ENCODE data around the gene MYOD1. TPM values are rescaled to one million over a fixed set of nuclear protein-coding genes. Genes with fewer than 3 reads are reported as not detected.

Gene MYOD1
- total RNA-seq, 1 experiment from 2014 or later, result not detected

GRCh38 chr11:17719938-17720795 lies 796 bp downstream of the MYOD1 start:
- POLR2A ChIA-PET, result no interaction called here
- intact Hi-C loops (cut with micrococcal nuclease), result no loop called here
- Mint-ChIP-seq H3K36me3 (ENCODE audit: insufficient read depth, unreplicated experiment) (no peaks in the 10 kb centered on the region), H3K27ac (ENCODE audit: low read depth, unreplicated experiment) (no peak overlapping the region), H3K9me3 (ENCODE audit: unreplicated experiment) (no peaks in the 10 kb centered on the region), H3K4me3 (ENCODE audit: unreplicated experiment) (no peak overlapping the region), H3K27me3 (ENCODE audit: insufficient read depth, unreplicated experiment) (peaks cover 27% of the 10 kb centered on the region), H3K4me1 (ENCODE audit: insufficient read depth, unreplicated experiment) (no peaks in the 10 kb centered on the region)
- BruUV-seq (replicated peaks), result no TSS peak
- CTCF ChIA-PET, result interaction anchor here (0.6 to 2.9 kb wide), 3 partner anchors 11 to 258 kb away, joined by 3 to 19 read pairs (median 7); no protein-coding TSS in a partner anchor
- TF ChIP-seq, protein P1, sequence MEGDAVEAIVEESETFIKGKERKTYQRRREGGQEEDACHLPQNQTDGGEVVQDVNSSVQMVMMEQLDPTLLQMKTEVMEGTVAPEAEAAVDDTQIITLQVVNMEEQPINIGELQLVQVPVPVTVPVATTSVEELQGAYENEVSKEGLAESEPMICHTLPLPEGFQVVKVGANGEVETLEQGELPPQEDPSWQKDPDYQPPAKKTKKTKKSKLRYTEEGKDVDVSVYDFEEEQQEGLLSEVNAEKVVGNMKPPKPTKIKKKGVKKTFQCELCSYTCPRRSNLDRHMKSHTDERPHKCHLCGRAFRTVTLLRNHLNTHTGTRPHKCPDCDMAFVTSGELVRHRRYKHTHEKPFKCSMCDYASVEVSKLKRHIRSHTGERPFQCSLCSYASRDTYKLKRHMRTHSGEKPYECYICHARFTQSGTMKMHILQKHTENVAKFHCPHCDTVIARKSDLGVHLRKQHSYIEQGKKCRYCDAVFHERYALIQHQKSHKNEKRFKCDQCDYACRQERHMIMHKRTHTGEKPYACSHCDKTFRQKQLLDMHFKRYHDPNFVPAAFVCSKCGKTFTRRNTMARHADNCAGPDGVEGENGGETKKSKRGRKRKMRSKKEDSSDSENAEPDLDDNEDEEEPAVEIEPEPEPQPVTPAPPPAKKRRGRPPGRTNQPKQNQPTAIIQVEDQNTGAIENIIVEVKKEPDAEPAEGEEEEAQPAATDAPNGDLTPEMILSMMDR (IDR thresholded peaks at IDR 0.05; ENCODE audit: unreplicated experiment), result no peak
- DNase-seq (ENCODE audit: unreplicated experiment), result no peak

- ChIA-PET POLR2A (no interaction called here), CTCF (interaction anchor here (1.9 to 2.9 kb wide), 2 partner anchors 10 to 258 kb away, joined by 7 to 19 read pairs; no protein-coding TSS in a partner anchor)
- Mint-ChIP-seq H3K4me1 (ENCODE audit: insufficient read depth, unreplicated experiment) (no peaks in the 10 kb centered on the region), H3K27ac (ENCODE audit: low read depth, unreplicated experiment) (no peak overlapping the region), H3K4me3 (ENCODE audit: unreplicated experiment) (no peak overlapping the region), H3K9me3 (ENCODE audit: unreplicated experiment) (no peaks in the 10 kb centered on the region), H3K36me3 (ENCODE audit: insufficient read depth, unreplicated experiment) (no peaks in the 10 kb centered on the region), H3K27me3 (ENCODE audit: insufficient read depth, unreplicated experiment) (peaks cover 27% of the 10 kb centered on the region)
- TF ChIP-seq, protein P1 (IDR thresholded peaks at IDR 0.05; ENCODE audit: unreplicated experiment), result no peak
- intact Hi-C loops (cut with micrococcal nuclease), result no loop called here
- BruUV-seq (replicated peaks), result no TSS peak
- no peak for DNase-seq (ENCODE audit: unreplicated experiment)
Measured at GRCh38 chr11:17720796-17721171, 1.4 kb downstream of the MYOD1 start.

DNA sequence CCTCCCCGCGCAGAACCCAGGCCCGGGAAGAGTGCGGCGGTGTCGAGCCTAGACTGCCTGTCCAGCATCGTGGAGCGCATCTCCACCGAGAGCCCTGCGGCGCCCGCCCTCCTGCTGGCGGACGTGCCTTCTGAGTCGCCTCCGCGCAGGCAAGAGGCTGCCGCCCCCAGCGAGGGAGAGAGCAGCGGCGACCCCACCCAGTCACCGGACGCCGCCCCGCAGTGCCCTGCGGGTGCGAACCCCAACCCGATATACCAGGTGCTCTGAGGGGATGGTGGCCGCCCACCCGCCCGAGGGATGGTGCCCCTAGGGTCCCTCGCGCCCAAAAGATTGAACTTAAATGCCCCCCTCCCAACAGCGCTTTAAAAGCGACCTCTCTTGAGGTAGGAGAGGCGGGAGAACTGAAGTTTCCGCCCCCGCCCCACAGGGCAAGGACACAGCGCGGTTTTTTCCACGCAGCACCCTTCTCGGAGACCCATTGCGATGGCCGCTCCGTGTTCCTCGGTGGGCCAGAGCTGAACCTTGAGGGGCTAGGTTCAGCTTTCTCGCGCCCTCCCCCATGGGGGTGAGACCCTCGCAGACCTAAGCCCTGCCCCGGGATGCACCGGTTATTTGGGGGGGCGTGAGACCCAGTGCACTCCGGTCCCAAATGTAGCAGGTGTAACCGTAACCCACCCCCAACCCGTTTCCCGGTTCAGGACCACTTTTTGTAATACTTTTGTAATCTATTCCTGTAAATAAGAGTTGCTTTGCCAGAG lies 2.0 kb downstream of the MYOD1 start:
- intact Hi-C loops (cut with micrococcal nuclease), result no loop called here
- POLR2A ChIA-PET, result no interaction called here
- no peaks in the 10 kb centered on the region for H3K36me3 Mint-ChIP-seq (ENCODE audit: insufficient read depth, unreplicated experiment)
- TF ChIP-seq, protein P1 (IDR thresholded peaks at IDR 0.05; ENCODE audit: unreplicated experiment), result no peak
- no peak overlapping the region for H3K27ac Mint-ChIP-seq (ENCODE audit: low read depth, unreplicated experiment)
- no peak overlapping the region for H3K4me3 Mint-ChIP-seq (ENCODE audit: unreplicated experiment)
- no TSS peak for BruUV-seq (replicated peaks)
- DNase-seq (ENCODE audit: unreplicated experiment), result no peak
- H3K27me3 Mint-ChIP-seq (ENCODE audit: insufficient read depth, unreplicated experiment), result peaks cover 27% of the 10 kb centered on the region
- no peaks in the 10 kb centered on the region for H3K9me3 Mint-ChIP-seq (ENCODE audit: unreplicated experiment)
- H3K4me1 Mint-ChIP-seq (ENCODE audit: insufficient read depth, unreplicated experiment), result no peaks in the 10 kb centered on the region
- CTCF ChIA-PET, result interaction anchor here (0.7 to 2.9 kb wide), 6 partner anchors 10 to 270 kb away, joined by 3 to 19 read pairs (median 4); no protein-coding TSS in a partner anchor

DNA sequence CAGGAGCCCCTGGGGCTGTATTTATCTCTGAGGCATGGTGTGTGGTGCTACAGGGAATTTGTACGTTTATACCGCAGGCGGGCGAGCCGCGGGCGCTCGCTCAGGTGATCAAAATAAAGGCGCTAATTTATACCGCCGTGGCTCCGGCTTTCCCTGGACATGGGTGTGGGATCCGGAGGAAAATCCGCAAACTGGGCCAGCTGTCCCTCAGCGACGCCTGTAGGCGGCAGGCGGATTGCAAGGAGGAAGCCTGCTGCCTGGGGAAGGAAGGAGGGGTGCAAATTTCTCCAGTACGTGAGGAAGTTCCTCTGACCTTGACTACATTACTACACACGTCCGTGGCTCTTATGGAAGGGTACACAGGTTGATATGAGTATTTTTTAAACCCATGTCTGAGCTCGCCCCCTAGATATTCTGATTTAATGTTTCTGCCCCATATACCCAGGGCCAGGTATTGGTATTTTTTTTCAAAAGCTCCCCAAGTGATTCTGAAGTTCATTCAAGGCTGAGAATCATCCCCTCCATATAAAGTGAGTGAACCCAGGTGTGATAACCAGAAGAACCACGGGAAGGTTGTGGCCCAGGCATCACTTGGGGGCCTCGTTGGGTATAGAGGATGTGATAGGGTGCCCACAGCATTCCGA lies 2.8 kb downstream of the MYOD1 start:
- Mint-ChIP-seq H3K4me1 (ENCODE audit: insufficient read depth, unreplicated experiment) (no peaks in the 10 kb centered on the region), H3K4me3 (ENCODE audit: unreplicated experiment) (no peak overlapping the region), H3K9me3 (ENCODE audit: unreplicated experiment) (no peaks in the 10 kb centered on the region), H3K36me3 (ENCODE audit: insufficient read depth, unreplicated experiment) (no peaks in the 10 kb centered on the region), H3K27ac (ENCODE audit: low read depth, unreplicated experiment) (no peak overlapping the region), H3K27me3 (ENCODE audit: insufficient read depth, unreplicated experiment) (peaks cover 31% of the 10 kb centered on the region)
- no TSS peak for BruUV-seq (replicated peaks)
- TF ChIP-seq, protein P1 (IDR thresholded peaks at IDR 0.05; ENCODE audit: unreplicated experiment), result no peak
- intact Hi-C loops (cut with micrococcal nuclease), result no loop called here
- POLR2A ChIA-PET, result no interaction called here
- CTCF ChIA-PET, result interaction anchor here (0.6 to 2.9 kb wide), 9 partner anchors 9 to 269 kb away, joined by 3 to 19 read pairs (median 4); no protein-coding TSS in a partner anchor
- DNase-seq (ENCODE audit: unreplicated experiment), result peak; percentile 27
